ENCODE measurements around the gene ERG28. TPM values are rescaled to one million over a fixed set of nuclear protein-coding genes. Genes with fewer than 3 reads are reported as not detected.

ERG28 gene
- total RNA-seq, 1 experiment from 2014 or later: 29.1 TPM

DNA sequence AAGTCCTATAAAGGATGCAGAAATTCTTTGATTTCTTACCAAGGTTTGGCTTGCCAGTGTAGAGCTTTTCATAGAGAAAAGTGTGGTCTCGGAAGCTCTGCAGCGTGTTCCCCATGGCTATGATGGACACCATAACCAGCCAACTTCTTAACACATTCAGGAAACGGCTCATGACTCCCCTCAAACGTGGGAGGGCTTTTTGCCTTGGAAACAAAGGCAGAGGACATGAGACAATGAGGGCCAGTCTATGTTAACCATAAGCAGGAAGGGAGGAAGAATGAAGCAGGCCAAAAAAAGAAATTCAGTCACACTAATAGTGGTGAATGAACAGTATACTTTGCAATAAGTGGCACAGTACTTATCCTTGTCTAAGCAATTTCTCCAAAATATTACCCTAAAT, 3.3 kb downstream of the ERG28 start:
- H3K4me1 Mint-ChIP-seq: peaks cover 5 to 17% of the 10 kb centered on the region in 2 experiments; a peak in 3 of 4 replicates
- Histone ChIP-seq H3K9ac (ENCODE audit: extremely low read depth, insufficient read length, low read length) (peak overlapping the region; percentile 11), H2BK15ac (ENCODE audit: low read depth, low read length) (no peak overlapping the region), H4K20me1 (ENCODE audit: control insufficient read depth, insufficient read depth, insufficient read length) (no peaks in the 10 kb centered on the region), H2BK12ac (ENCODE audit: insufficient read length, low read depth, low read length) (no peak overlapping the region), H4K91ac (ENCODE audit: insufficient read length, low read depth, low read length) (no peak overlapping the region), H2BK5ac (ENCODE audit: insufficient read length, low read length) (no peak overlapping the region), H3K14ac (ENCODE audit: insufficient read depth, low read length) (no peak overlapping the region), H3K4ac (ENCODE audit: low read depth, low read length) (no peak overlapping the region), H3K23me2 (ENCODE audit: insufficient read length, low read depth, low read length, poor library complexity, severe bottlenecking) (peaks cover 4% of the 10 kb centered on the region), H3T11ph (ENCODE audit: low read length) (no peak overlapping the region), H3K56ac (ENCODE audit: insufficient read length, low read depth, low read length) (no peak overlapping the region), H4K8ac (replicated peaks; ENCODE audit: insufficient read length, low read depth, low read length) (no peak overlapping the region), H2AFZ (ENCODE audit: low read length) (no peak overlapping the region), H2BK20ac (ENCODE audit: low read depth, low read length, poor library complexity, severe bottlenecking) (no peak overlapping the region), H4K5ac (ENCODE audit: insufficient read length, low read depth, low read length) (no peak overlapping the region), H2AK5ac (ENCODE audit: insufficient read length, low read length) (no peak overlapping the region), H3K27ac (ENCODE audit: insufficient read length, low read depth, low read length) (no peak overlapping the region), H3K27me3 (ENCODE audit: insufficient read depth, low read length) (no peaks in the 10 kb centered on the region), H3K18ac (ENCODE audit: insufficient read length, low read depth, low read length) (no peak overlapping the region), H2BK120ac (ENCODE audit: low read depth, low read length, poor library complexity, severe bottlenecking) (no peak overlapping the region), H3K4me2 (ENCODE audit: insufficient read depth, insufficient read length, low read length) (no peak overlapping the region), H3K79me1 (ENCODE audit: insufficient read depth, low read depth, low read length, poor library complexity, severe bottlenecking) (no peaks in the 10 kb centered on the region), H3K4me1 (ENCODE audit: insufficient read depth, low read length) (no peaks in the 10 kb centered on the region), H3K23ac (ENCODE audit: insufficient read length, low read depth, low read length) (no peak overlapping the region), H3K9me3 (ENCODE audit: control insufficient read depth, low read depth, low read length) (no peaks in the 10 kb centered on the region), H3K79me2 (ENCODE audit: insufficient read depth, low read length) (peaks cover 4% of the 10 kb centered on the region; the same call in 1 of the 2 replicates)
- no peak overlapping the region for H3K27ac Mint-ChIP-seq
- peaks cover 14 to 42% (median 33%) of the 10 kb centered on the region in 3 experiments; a peak in 6 of 7 replicates for H3K36me3 Mint-ChIP-seq (ENCODE audit: insufficient read depth in 1 of 3, low read depth in 3 of 3)
- no peaks in the 10 kb centered on the region for H3K9me3 Mint-ChIP-seq
- no CpG with 5 or more reads among the region's 4 CpGs for WGBS (ENCODE audit: extremely low coverage, insufficient read length, low lambda C conversion rate)
- no peaks in the 10 kb centered on the region; the same call in 1 of the 2 replicates for H3K27me3 Mint-ChIP-seq (ENCODE audit: low read depth)
- TF ChIP-seq, protein P1, sequence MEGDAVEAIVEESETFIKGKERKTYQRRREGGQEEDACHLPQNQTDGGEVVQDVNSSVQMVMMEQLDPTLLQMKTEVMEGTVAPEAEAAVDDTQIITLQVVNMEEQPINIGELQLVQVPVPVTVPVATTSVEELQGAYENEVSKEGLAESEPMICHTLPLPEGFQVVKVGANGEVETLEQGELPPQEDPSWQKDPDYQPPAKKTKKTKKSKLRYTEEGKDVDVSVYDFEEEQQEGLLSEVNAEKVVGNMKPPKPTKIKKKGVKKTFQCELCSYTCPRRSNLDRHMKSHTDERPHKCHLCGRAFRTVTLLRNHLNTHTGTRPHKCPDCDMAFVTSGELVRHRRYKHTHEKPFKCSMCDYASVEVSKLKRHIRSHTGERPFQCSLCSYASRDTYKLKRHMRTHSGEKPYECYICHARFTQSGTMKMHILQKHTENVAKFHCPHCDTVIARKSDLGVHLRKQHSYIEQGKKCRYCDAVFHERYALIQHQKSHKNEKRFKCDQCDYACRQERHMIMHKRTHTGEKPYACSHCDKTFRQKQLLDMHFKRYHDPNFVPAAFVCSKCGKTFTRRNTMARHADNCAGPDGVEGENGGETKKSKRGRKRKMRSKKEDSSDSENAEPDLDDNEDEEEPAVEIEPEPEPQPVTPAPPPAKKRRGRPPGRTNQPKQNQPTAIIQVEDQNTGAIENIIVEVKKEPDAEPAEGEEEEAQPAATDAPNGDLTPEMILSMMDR (conservative IDR thresholded peaks at IDR 0.05): no peak
- no peak overlapping the region for H3K4me3 Mint-ChIP-seq
- no peak for DNase-seq
